ENCODE data around the gene SEPTIN8. TPM values are rescaled to one million over a fixed set of nuclear protein-coding genes. Genes with fewer than 3 reads are reported as not detected.

Gene SEPTIN8
- total RNA-seq, 1 experiment from 2014 or later = 38.2 TPM

DNA sequence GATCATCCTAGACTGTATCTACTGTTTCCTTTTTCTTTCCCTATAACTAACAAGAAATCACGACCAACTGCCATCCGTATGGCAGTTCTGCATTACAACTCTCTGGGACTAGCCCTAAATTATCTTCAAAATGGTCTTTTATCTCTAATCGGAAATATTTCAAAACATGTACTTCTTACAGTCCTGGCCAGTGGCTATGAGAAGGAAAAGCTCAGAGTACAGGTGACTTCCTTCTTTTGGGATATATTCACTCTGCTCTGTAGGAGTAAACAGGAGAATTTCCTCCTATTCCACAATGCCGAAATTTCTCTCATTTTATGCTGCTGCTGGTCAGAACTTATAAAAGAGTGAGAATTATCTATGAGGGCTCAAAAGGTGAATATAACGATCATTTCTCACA, 1.8 kb upstream of the SEPTIN8 start:
- Histone ChIP-seq H4K20me1 (ENCODE audit: control insufficient read depth, insufficient read depth, insufficient read length) (no peaks in the 10 kb centered on the region), H3K56ac (ENCODE audit: insufficient read length, low read depth, low read length) (no peak overlapping the region), H3K4me2 (ENCODE audit: insufficient read depth, insufficient read length, low read length) (no peak overlapping the region), H3T11ph (ENCODE audit: low read length) (no peak overlapping the region), H3K4me1 (ENCODE audit: insufficient read depth, low read length) (peaks cover 6% of the 10 kb centered on the region; the same call in 1 of the 2 replicates), H3K9ac (ENCODE audit: extremely low read depth, insufficient read length, low read length) (no peak overlapping the region), H3K27ac (ENCODE audit: insufficient read length, low read depth, low read length) (no peak overlapping the region), H3K9me3 (ENCODE audit: control insufficient read depth, low read depth, low read length) (no peaks in the 10 kb centered on the region), H3K4ac (ENCODE audit: low read depth, low read length) (no peak overlapping the region), H3K18ac (ENCODE audit: insufficient read length, low read depth, low read length) (no peak overlapping the region), H2BK120ac (ENCODE audit: low read depth, low read length, poor library complexity, severe bottlenecking) (no peak overlapping the region), H2AFZ (ENCODE audit: low read length) (no peak overlapping the region), H2BK5ac (ENCODE audit: insufficient read length, low read length) (no peak overlapping the region), H2BK12ac (ENCODE audit: insufficient read length, low read depth, low read length) (no peak overlapping the region), H2AK5ac (ENCODE audit: insufficient read length, low read length) (no peak overlapping the region), H3K14ac (ENCODE audit: insufficient read depth, low read length) (no peak overlapping the region), H4K5ac (ENCODE audit: insufficient read length, low read depth, low read length) (no peak overlapping the region), H3K79me1 (ENCODE audit: insufficient read depth, low read depth, low read length, poor library complexity, severe bottlenecking) (peaks cover 2% of the 10 kb centered on the region), H4K91ac (ENCODE audit: insufficient read length, low read depth, low read length) (no peak overlapping the region), H2BK15ac (ENCODE audit: low read depth, low read length) (no peak overlapping the region), H3K23me2 (ENCODE audit: insufficient read length, low read depth, low read length, poor library complexity, severe bottlenecking) (peaks cover 13% of the 10 kb centered on the region), H3K23ac (ENCODE audit: insufficient read length, low read depth, low read length) (no peak overlapping the region), H4K8ac (replicated peaks; ENCODE audit: insufficient read length, low read depth, low read length) (no peak overlapping the region), H2BK20ac (ENCODE audit: low read depth, low read length, poor library complexity, severe bottlenecking) (no peak overlapping the region), H3K79me2 (ENCODE audit: insufficient read depth, low read length) (peaks cover 2% of the 10 kb centered on the region; the same call in 1 of the 2 replicates), H3K27me3 (ENCODE audit: insufficient read depth, low read length) (peaks cover 16% of the 10 kb centered on the region; the same call in 1 of the 2 replicates)
- Mint-ChIP-seq H3K36me3 (ENCODE audit: insufficient read depth in 1 of 3, low read depth in 3 of 3) (no peaks in the 10 kb centered on the region), H3K27ac (no peak overlapping the region), H3K27me3 (ENCODE audit: low read depth) (peaks cover 66% of the 10 kb centered on the region), H3K4me3 (no peak overlapping the region), H3K9me3 (no peaks in the 10 kb centered on the region; a peak in 1 of 5 replicates), H3K4me1 (peaks cover 15 to 17% of the 10 kb centered on the region in 2 experiments)
- DNase-seq = no peak
- WGBS (ENCODE audit: extremely low coverage, insufficient read length, low lambda C conversion rate) = no CpG with 5 or more reads among the region's 5 CpGs
- TF ChIP-seq, protein P1, sequence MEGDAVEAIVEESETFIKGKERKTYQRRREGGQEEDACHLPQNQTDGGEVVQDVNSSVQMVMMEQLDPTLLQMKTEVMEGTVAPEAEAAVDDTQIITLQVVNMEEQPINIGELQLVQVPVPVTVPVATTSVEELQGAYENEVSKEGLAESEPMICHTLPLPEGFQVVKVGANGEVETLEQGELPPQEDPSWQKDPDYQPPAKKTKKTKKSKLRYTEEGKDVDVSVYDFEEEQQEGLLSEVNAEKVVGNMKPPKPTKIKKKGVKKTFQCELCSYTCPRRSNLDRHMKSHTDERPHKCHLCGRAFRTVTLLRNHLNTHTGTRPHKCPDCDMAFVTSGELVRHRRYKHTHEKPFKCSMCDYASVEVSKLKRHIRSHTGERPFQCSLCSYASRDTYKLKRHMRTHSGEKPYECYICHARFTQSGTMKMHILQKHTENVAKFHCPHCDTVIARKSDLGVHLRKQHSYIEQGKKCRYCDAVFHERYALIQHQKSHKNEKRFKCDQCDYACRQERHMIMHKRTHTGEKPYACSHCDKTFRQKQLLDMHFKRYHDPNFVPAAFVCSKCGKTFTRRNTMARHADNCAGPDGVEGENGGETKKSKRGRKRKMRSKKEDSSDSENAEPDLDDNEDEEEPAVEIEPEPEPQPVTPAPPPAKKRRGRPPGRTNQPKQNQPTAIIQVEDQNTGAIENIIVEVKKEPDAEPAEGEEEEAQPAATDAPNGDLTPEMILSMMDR (conservative IDR thresholded peaks at IDR 0.05) = no peak

All from H9 (cell line).